ENCODE data around the gene DDHD1.
"Not testable (repeated sequence)": the region's sequence is repeated elsewhere in the genome, so short reads cannot be mapped to it uniquely, and the experiment has no call there.

Gene DDHD1

GRCh38 chr14:53152887-53153701, at the start of gene DDHD1:
DDHD1 (minus strand) TSS chr14:53153323; CDS start chr14:53153098, 225 bp downstream.
- DNase-seq (ENCODE audit: low spot score), result peak; percentile 84

GRCh38 chr14:53195949-53196348, 42.8 kb upstream of the DDHD1 start:
- DNase-seq (ENCODE audit: low spot score), result no peak

GRCh38 chr14:53193193-53193592, 40.1 kb upstream of the DDHD1 start:
- DNase-seq (ENCODE audit: low spot score), result no peak

GRCh38 chr14:53192052-53192760, 39.1 kb upstream of the DDHD1 start:
- DNase-seq (ENCODE audit: low spot score), result no peak

- no peak for DNase-seq (ENCODE audit: low spot score)
Observed at GRCh38 chr14:53190938-53191337, 37.8 kb upstream of the DDHD1 start.

- DNase-seq (ENCODE audit: low spot score), result no peak
Observed at GRCh38 chr14:53187921-53188463, 34.9 kb upstream of the DDHD1 start.

- no peak for DNase-seq (ENCODE audit: low spot score)
Observed at GRCh38 chr14:53186532-53186931, 33.4 kb upstream of the DDHD1 start.

GRCh38 chr14:53183611-53184010, 30.5 kb upstream of the DDHD1 start:
- no peak for DNase-seq (ENCODE audit: low spot score)

- no peak for DNase-seq (ENCODE audit: low spot score)
Observed at GRCh38 chr14:53183056-53183455, 29.9 kb upstream of the DDHD1 start.

GRCh38 chr14:53181463-53182081, 28.4 kb upstream of the DDHD1 start:
- DNase-seq (ENCODE audit: low spot score), result peak; percentile 38

GRCh38 chr14:53180272-53181221, 27.4 kb upstream of the DDHD1 start:
- peak; percentile 63 for DNase-seq (ENCODE audit: low spot score)

GRCh38 chr14:53179486-53180005, 26.4 kb upstream of the DDHD1 start:
- not testable (repeated sequence) for DNase-seq (ENCODE audit: low spot score)

- no peak for DNase-seq (ENCODE audit: low spot score)
Observed at GRCh38 chr14:53175375-53175774, 22.3 kb upstream of the DDHD1 start.

- no peak for DNase-seq (ENCODE audit: low spot score)
Observed at GRCh38 chr14:53174918-53175317, 21.8 kb upstream of the DDHD1 start.

GRCh38 chr14:53168786-53169185, 15.7 kb upstream of the DDHD1 start:
- DNase-seq (ENCODE audit: low spot score), result no peak

GRCh38 chr14:53167602-53168328, 14.6 kb upstream of the DDHD1 start:
- no peak for DNase-seq (ENCODE audit: low spot score)

- DNase-seq (ENCODE audit: low spot score), result no peak
Observed at GRCh38 chr14:53161758-53162435, 8.8 kb upstream of the DDHD1 start.

- no peak for DNase-seq (ENCODE audit: low spot score)
Observed at GRCh38 chr14:53156238-53156637, 3.1 kb upstream of the DDHD1 start.

- no peak for DNase-seq (ENCODE audit: low spot score)
Observed at GRCh38 chr14:53153702-53154112, 584 bp upstream of the DDHD1 start.

Measured in CD4-positive, alpha-beta T cell treated with Interleukin-2 at 100 ng/mL for 4 hours (primary cell).